ENCODE results near the gene RCVRN.

Gene RCVRN

GRCh38 chr17:9905078-9905415 lies at the start of gene RCVRN:
Gene RCVRN, minus strand, starts transcription at chr17:9905271. Its CDS starts 91 bp downstream, at chr17:9905180.
- Mint-ChIP-seq H3K4me3 (no peak within 1 kb of the TSS), H3K27ac (no peak within 1 kb of the TSS), H3K9me3 (no peaks in the 10 kb centered on the region), H3K4me1 (no peaks in the 10 kb centered on the region), H3K27me3 (peaks cover 15% of the 10 kb centered on the region), H3K36me3 (no peaks in the 10 kb centered on the region)
- ATAC-seq = no peak

- no peak overlapping the region for H3K4me3 Mint-ChIP-seq
- peaks cover 19% of the 10 kb centered on the region for H3K27me3 Mint-ChIP-seq
- no peak for ATAC-seq
- H3K27ac Mint-ChIP-seq = no peak overlapping the region
- no peaks in the 10 kb centered on the region for H3K9me3 Mint-ChIP-seq
- no peaks in the 10 kb centered on the region for H3K4me1 Mint-ChIP-seq
- no peaks in the 10 kb centered on the region for H3K36me3 Mint-ChIP-seq
Observed at GRCh38 chr17:9953492-9953891, 48.4 kb upstream of the RCVRN start.

GRCh38 chr17:9951803-9952202 lies 46.7 kb upstream of the RCVRN start:
- Mint-ChIP-seq H3K27ac (no peak overlapping the region), H3K4me1 (no peaks in the 10 kb centered on the region), H3K4me3 (no peak overlapping the region), H3K36me3 (no peaks in the 10 kb centered on the region), H3K27me3 (peaks cover 2% of the 10 kb centered on the region), H3K9me3 (no peaks in the 10 kb centered on the region)
- ATAC-seq = no peak

- Mint-ChIP-seq H3K9me3 (no peaks in the 10 kb centered on the region), H3K4me1 (no peaks in the 10 kb centered on the region), H3K27ac (no peak overlapping the region), H3K27me3 (no peaks in the 10 kb centered on the region), H3K4me3 (no peak overlapping the region), H3K36me3 (no peaks in the 10 kb centered on the region)
- no peak for ATAC-seq
Observed at GRCh38 chr17:9948928-9949327, 43.9 kb upstream of the RCVRN start.

- no peak for ATAC-seq
- Mint-ChIP-seq H3K9me3 (no peaks in the 10 kb centered on the region), H3K36me3 (no peaks in the 10 kb centered on the region), H3K4me1 (no peaks in the 10 kb centered on the region), H3K27ac (no peak overlapping the region), H3K4me3 (no peak overlapping the region), H3K27me3 (no peaks in the 10 kb centered on the region)
Observed at GRCh38 chr17:9944704-9945103, 39.6 kb upstream of the RCVRN start.

- no peaks in the 10 kb centered on the region for H3K9me3 Mint-ChIP-seq
- H3K27me3 Mint-ChIP-seq = no peaks in the 10 kb centered on the region
- no peak overlapping the region for H3K4me3 Mint-ChIP-seq
- ATAC-seq = no peak
- no peaks in the 10 kb centered on the region for H3K4me1 Mint-ChIP-seq
- H3K27ac Mint-ChIP-seq = no peak overlapping the region
- H3K36me3 Mint-ChIP-seq = no peaks in the 10 kb centered on the region
Observed at GRCh38 chr17:9943343-9943742, 38.3 kb upstream of the RCVRN start.

- H3K27me3 Mint-ChIP-seq = no peaks in the 10 kb centered on the region
- no peaks in the 10 kb centered on the region for H3K4me1 Mint-ChIP-seq
- no peaks in the 10 kb centered on the region for H3K9me3 Mint-ChIP-seq
- no peak for ATAC-seq
- no peaks in the 10 kb centered on the region for H3K36me3 Mint-ChIP-seq
- H3K27ac Mint-ChIP-seq = no peak overlapping the region
- H3K4me3 Mint-ChIP-seq = no peak overlapping the region
Observed at GRCh38 chr17:9942885-9943284, 37.8 kb upstream of the RCVRN start.

GRCh38 chr17:9941305-9941704 lies 36.2 kb upstream of the RCVRN start:
- ATAC-seq = no peak
- H3K27ac Mint-ChIP-seq = no peak overlapping the region
- H3K27me3 Mint-ChIP-seq = no peaks in the 10 kb centered on the region
- no peak overlapping the region for H3K4me3 Mint-ChIP-seq
- H3K4me1 Mint-ChIP-seq = no peaks in the 10 kb centered on the region
- H3K36me3 Mint-ChIP-seq = no peaks in the 10 kb centered on the region
- H3K9me3 Mint-ChIP-seq = no peaks in the 10 kb centered on the region

- Mint-ChIP-seq H3K4me3 (no peak overlapping the region), H3K36me3 (no peaks in the 10 kb centered on the region), H3K4me1 (no peaks in the 10 kb centered on the region), H3K27me3 (no peaks in the 10 kb centered on the region), H3K9me3 (no peaks in the 10 kb centered on the region), H3K27ac (no peak overlapping the region)
- no peak for ATAC-seq
Observed at GRCh38 chr17:9940841-9941240, 35.8 kb upstream of the RCVRN start.

GRCh38 chr17:9938764-9939163 lies 33.7 kb upstream of the RCVRN start:
- H3K27ac Mint-ChIP-seq = no peak overlapping the region
- no peak for ATAC-seq
- no peaks in the 10 kb centered on the region for H3K36me3 Mint-ChIP-seq
- H3K9me3 Mint-ChIP-seq = no peaks in the 10 kb centered on the region
- H3K4me1 Mint-ChIP-seq = no peaks in the 10 kb centered on the region
- no peaks in the 10 kb centered on the region for H3K27me3 Mint-ChIP-seq
- no peak overlapping the region for H3K4me3 Mint-ChIP-seq

- H3K36me3 Mint-ChIP-seq = no peaks in the 10 kb centered on the region
- H3K9me3 Mint-ChIP-seq = no peaks in the 10 kb centered on the region
- no peak overlapping the region for H3K4me3 Mint-ChIP-seq
- no peak overlapping the region for H3K27ac Mint-ChIP-seq
- no peak for ATAC-seq
- no peaks in the 10 kb centered on the region for H3K4me1 Mint-ChIP-seq
- no peaks in the 10 kb centered on the region for H3K27me3 Mint-ChIP-seq
Observed at GRCh38 chr17:9937901-9938300, 32.8 kb upstream of the RCVRN start.

- ATAC-seq = no peak
- no peaks in the 10 kb centered on the region for H3K9me3 Mint-ChIP-seq
- no peaks in the 10 kb centered on the region for H3K27me3 Mint-ChIP-seq
- no peak overlapping the region for H3K27ac Mint-ChIP-seq
- H3K4me3 Mint-ChIP-seq = no peak overlapping the region
- H3K36me3 Mint-ChIP-seq = no peaks in the 10 kb centered on the region
- H3K4me1 Mint-ChIP-seq = no peaks in the 10 kb centered on the region
Observed at GRCh38 chr17:9937241-9937761, 32.2 kb upstream of the RCVRN start.

- no peak overlapping the region for H3K4me3 Mint-ChIP-seq
- no peak for ATAC-seq
- no peaks in the 10 kb centered on the region for H3K9me3 Mint-ChIP-seq
- no peaks in the 10 kb centered on the region for H3K4me1 Mint-ChIP-seq
- H3K27me3 Mint-ChIP-seq = no peaks in the 10 kb centered on the region
- no peak overlapping the region for H3K27ac Mint-ChIP-seq
- no peaks in the 10 kb centered on the region for H3K36me3 Mint-ChIP-seq
Observed at GRCh38 chr17:9936095-9936494, 31.0 kb upstream of the RCVRN start.

GRCh38 chr17:9935408-9935807 lies 30.3 kb upstream of the RCVRN start:
- no peak for ATAC-seq
- Mint-ChIP-seq H3K9me3 (no peaks in the 10 kb centered on the region), H3K27ac (no peak overlapping the region), H3K36me3 (no peaks in the 10 kb centered on the region), H3K4me1 (no peaks in the 10 kb centered on the region), H3K4me3 (no peak overlapping the region), H3K27me3 (no peaks in the 10 kb centered on the region)

- Mint-ChIP-seq H3K4me3 (no peak overlapping the region), H3K9me3 (no peaks in the 10 kb centered on the region), H3K27ac (no peak overlapping the region), H3K4me1 (no peaks in the 10 kb centered on the region), H3K36me3 (no peaks in the 10 kb centered on the region), H3K27me3 (no peaks in the 10 kb centered on the region)
- ATAC-seq = no peak
Observed at GRCh38 chr17:9934331-9934730, 29.3 kb upstream of the RCVRN start.

GRCh38 chr17:9932491-9932890 lies 27.4 kb upstream of the RCVRN start:
- H3K36me3 Mint-ChIP-seq = no peaks in the 10 kb centered on the region
- H3K4me3 Mint-ChIP-seq = no peak overlapping the region
- no peak overlapping the region for H3K27ac Mint-ChIP-seq
- no peaks in the 10 kb centered on the region for H3K27me3 Mint-ChIP-seq
- no peaks in the 10 kb centered on the region for H3K4me1 Mint-ChIP-seq
- no peaks in the 10 kb centered on the region for H3K9me3 Mint-ChIP-seq
- no peak for ATAC-seq

GRCh38 chr17:9931144-9931741 lies 26.2 kb upstream of the RCVRN start:
- no peak overlapping the region for H3K27ac Mint-ChIP-seq
- no peaks in the 10 kb centered on the region for H3K4me1 Mint-ChIP-seq
- no peaks in the 10 kb centered on the region for H3K36me3 Mint-ChIP-seq
- no peak for ATAC-seq
- H3K9me3 Mint-ChIP-seq = no peaks in the 10 kb centered on the region
- H3K27me3 Mint-ChIP-seq = no peaks in the 10 kb centered on the region
- no peak overlapping the region for H3K4me3 Mint-ChIP-seq

Measured in stimulated activated memory B cell treated with anti-CD40 and anti-IgM and Interleukin-4, amounts not matched to agents 10 μg/mL and 1 μg/mL and 100 μg/mL, for 72 hours (primary cell).